Lung microvascular endothelial cell (primary cell): ENCODE data around the gene LSM4. TPM values are rescaled to one million over a fixed set of nuclear protein-coding genes. Genes with fewer than 3 reads are reported as not detected.

Experiments used
- total RNA-seq: library from RNA; depleted of rRNA; stranded (reverse); fragments of >200 nt; gene quantifications from 2 replicates; pipeline ENCODE4 v1.2.1, GENCODE V29; 2014

Gene LSM4
- total RNA-seq, 1 donor from 2014 or later = 86.1 TPM

Other genes with a start within 250 kb of the LSM4 start
- gene IL12RB1, start 236.1 kb downstream of the LSM4 start, total RNA-seq = under 0.01 and 0.22 TPM in 2 replicates
- 1.1 and 2.0 TPM in 2 replicates for gene MAST3, start 225.3 kb downstream of the LSM4 start, total RNA-seq
- gene PIK3R2, start 169.9 kb downstream of the LSM4 start, total RNA-seq = 1.5 and 1.6 TPM in 2 replicates
- gene IFI30, start 149.3 kb downstream of the LSM4 start, total RNA-seq = 4.4 TPM in 2 replicates
- gene MPV17L2, start 129.9 kb downstream of the LSM4 start, total RNA-seq = 6.3 and 8.1 TPM in 2 replicates
- gene RAB3A, start 119.0 kb downstream of the LSM4 start, total RNA-seq = 0.22 and 0.40 TPM in 2 replicates
- under 0.01 TPM in 2 replicates for gene PDE4C, start 96.6 kb downstream of the LSM4 start, total RNA-seq
- gene IQCN, start 48.6 kb downstream of the LSM4 start, total RNA-seq = under 0.01 TPM in 2 replicates
- 55.4 and 117 TPM in 2 replicates for gene JUND, start 41.5 kb downstream of the LSM4 start, total RNA-seq
- 12.1 and 14.8 TPM in 2 replicates for gene PGPEP1, start 17.5 kb upstream of the LSM4 start, total RNA-seq
- gene GDF15, start 63.1 kb upstream of the LSM4 start, total RNA-seq = 70.0 and 104 TPM in 2 replicates
- not detected in 2 replicates for gene LRRC25, start 74.5 kb upstream of the LSM4 start, total RNA-seq
- 44.0 and 45.8 TPM in 2 replicates for gene SSBP4, start 96.3 kb upstream of the LSM4 start, total RNA-seq
- 26.0 and 33.6 TPM in 2 replicates for gene ISYNA1, start 115.1 kb upstream of the LSM4 start, total RNA-seq
- gene ELL, start 199.0 kb upstream of the LSM4 start, total RNA-seq = 10.0 and 17.1 TPM in 2 replicates
- gene FKBP8, start 220.5 kb upstream of the LSM4 start, total RNA-seq = 137 and 167 TPM in 2 replicates
- gene KXD1, start 234.8 kb upstream of the LSM4 start, total RNA-seq = 39.5 and 53.4 TPM in 2 replicates
- 955 and 1,121 TPM in 2 replicates for gene UBA52, start 248.8 kb upstream of the LSM4 start, total RNA-seq